K562 (cell line): ENCODE measurements around the gene GALNT16. TPM values are rescaled to one million over a fixed set of nuclear protein-coding genes. Genes with fewer than 3 reads are reported as not detected.
A peak's percentile ranks its signal among the peaks of the same experiment; 100 is the strongest.

Experiments
- AFF1 ChIP-seq, 2 experiments: fragments of 450-650 bp; IDR thresholded peaks; 2 replicates each; pipeline ENCODE4 v1.6.1; 2018; ENCODE audit warnings: mild to moderate bottlenecking in 2 of 2, low read depth in 1 of 2; ENCODE audit not compliant: partially characterized antibody in 2 of 2
- BRD9 ChIP-seq: fragments of 450-650 bp; IDR thresholded peaks from 2 replicates; pipeline ENCODE4 v1.6.1; 2018; ENCODE audit warnings: low read depth; ENCODE audit not compliant: partially characterized antibody
- ETS2 ChIP-seq: IDR thresholded peaks from 2 replicates; pipeline ENCODE4 v1.6.1; 2016; ENCODE audit warnings: borderline replicate concordance, missing genetic modification characterization, mild to moderate bottlenecking, moderate library complexity, missing compliant biosample characterization; ENCODE audit not compliant: poor library complexity, severe bottlenecking
- GMEB1 ChIP-seq: fragments of 250-450 bp; sonication (Bioruptor Pico); IDR thresholded peaks from 2 replicates; pipeline ENCODE4 v1.4.0; 2020; ENCODE audit warnings: mild to moderate bottlenecking
- GTF2A2 ChIP-seq: IDR thresholded peaks from 2 replicates; pipeline ENCODE4 v1.6.1; 2016; ENCODE audit warnings: mild to moderate bottlenecking, missing genetic modification characterization, missing compliant biosample characterization
- HDAC8 ChIP-seq: fragments of 450-650 bp; IDR thresholded peaks from 2 replicates; pipeline ENCODE4 v1.6.1; 2016; ENCODE audit warnings: mild to moderate bottlenecking, missing genetic modification characterization, moderate library complexity, missing compliant biosample characterization
- HDGF ChIP-seq: fragments of 450-650 bp; IDR thresholded peaks from 2 replicates; pipeline ENCODE4 v1.6.1; 2016
- HNRNPK ChIP-seq: fragments of 200-400 bp; formaldehyde crosslinking; IDR thresholded peaks from one replicate; pipeline ENCODE4 v1.6.1; 2018; ENCODE audit warnings: mild to moderate bottlenecking, low read depth, low read length; ENCODE audit not compliant: poor library complexity, severe bottlenecking
- KLF6 ChIP-seq: fragments of 250-450 bp; sonication (Bioruptor Pico); IDR thresholded peaks from 2 replicates; pipeline ENCODE4 v1.4.0; 2020; ENCODE audit warnings: mild to moderate bottlenecking, moderate library complexity, borderline replicate concordance
- MAZ ChIP-seq, 2 experiments: fragments of 450-650 bp in 1 of 2; sonication (generic) in 1 of 2; formaldehyde crosslinking; IDR thresholded peaks in 1 of 2; conservative IDR thresholded peaks in 1 of 2; 2 replicates each; pipeline versions ENCODE4 v1.4.0 to v1.5.0; 2020; ENCODE audit warnings: mild to moderate bottlenecking in 1 of 2, missing genetic modification reagents in 1 of 2
- MEF2A ChIP-seq: IDR thresholded peaks from 2 replicates; pipeline ENCODE4 v1.6.1; 2011; ENCODE audit warnings: low read depth, mild to moderate bottlenecking, low read length, moderate library complexity; ENCODE audit not compliant: control insufficient read depth
- NEUROD1 ChIP-seq: fragments of 150-350 bp; IDR thresholded peaks from 2 replicates; pipeline ENCODE4 v1.6.1; 2014; ENCODE audit warnings: borderline replicate concordance, low read length, low read depth; ENCODE audit not compliant: partially characterized antibody
- NR0B1 ChIP-seq: fragments of 450-650 bp; IDR thresholded peaks from one replicate; pipeline ENCODE4 v1.6.1; 2018; ENCODE audit warnings: mild to moderate bottlenecking, moderate library complexity; ENCODE audit not compliant: partially characterized antibody
- NUFIP1 ChIP-seq: fragments of 450-650 bp; IDR thresholded peaks from 2 replicates; pipeline ENCODE4 v1.6.1; 2018; ENCODE audit not compliant: partially characterized antibody
- RBM14 ChIP-seq: fragments of 200-400 bp; formaldehyde crosslinking; IDR thresholded peaks from 2 replicates; pipeline ENCODE4 v1.6.1; 2018; ENCODE audit warnings: low read depth, mild to moderate bottlenecking, low read length, moderate library complexity, borderline replicate concordance; ENCODE audit not compliant: insufficient read depth
- RBM25 ChIP-seq: fragments of 200-400 bp; formaldehyde crosslinking; IDR thresholded peaks from 2 replicates; pipeline ENCODE4 v1.6.1; 2018; ENCODE audit warnings: low read length, low read depth, moderate library complexity; ENCODE audit not compliant: severe bottlenecking
- XRCC4 ChIP-seq: IDR thresholded peaks from one replicate; pipeline ENCODE4 v1.6.1; 2011; ENCODE audit not compliant: insufficient read depth, insufficient read length; ENCODE audit errors: extremely low read depth
- ZNF644 ChIP-seq: fragments of 200-800 bp; sonication (Bioruptor generic); IDR thresholded peaks from 2 replicates; pipeline ENCODE4 v1.6.1; 2016; ENCODE audit warnings: low read depth, missing genetic modification characterization, missing compliant biosample characterization
- polyA plus RNA-seq, 8 experiments: library from polyadenylated mRNA; depleted of rRNA in 4 of 8; stranded (reverse) in 5 of 8; unstranded in 3 of 8; fragments of >200 nt; fragmentation: Nextera tagmentation in 2 of 8; fragmentation: Illumina TruSeq in 1 of 8; extraction: Ambion mirVana in 2 of 8; extraction: Trizol in 1 of 8; gene quantifications; 2 replicates each; pipeline versions ENCODE4 v1.2.1 to v1.2.3, GENCODE V29; 2011 to 2014; ENCODE audit warnings: inconsistent platforms in 1 of 8, missing spikeins in 1 of 8
- total RNA-seq, 7 experiments: library from RNA; depleted of rRNA in 6 of 7; stranded (reverse); fragments of >200 nt in 6 of 7; fragmentation: Illumina TruSeq in 2 of 7; extraction: Trizol in 2 of 7; gene quantifications; 2 replicates each; pipeline versions ENCODE4 v1.2.1 to v1.2.3, GENCODE V29; 2011 to 2021; ENCODE audit warnings: low replicate concordance in 1 of 7

GALNT16 gene
- total and polyA plus RNA-seq, 9 of the 15 experiments (the other 6 are each of a cell fraction or from before 2014, with no cell fraction given), result not detected

GRCh38 chr14:69398053-69398817 lies 138.3 kb downstream of the GALNT16 start, which contains the start of the genes ERH and SLC39A9 (continued):
- TF ChIP-seq NR0B1 (no peak), XRCC4 (no peak), BRD9 (no peak), GTF2A2 (no peak), NEUROD1 (no peak), RBM25 (peak; percentile 39), NUFIP1 (no peak), MAZ (CRISPR knock-in tag; conservative IDR thresholded peaks at IDR 0.05 in 1 of 2, IDR thresholded peaks at IDR 0.05 in 1 of 2) (peak; percentile 31 to 42; a peak in 1 of 4 replicates), HNRNPK (no peak), RBM14 (no peak), ETS2 (no peak), ZNF644 (tag) (peak; percentile 93), GMEB1 (CRISPR knock-in tag) (peak; percentile 52), MEF2A (no peak), KLF6 (CRISPR knock-in tag) (no peak), HDGF (no peak), AFF1 (IDR thresholded peaks at IDR 0.05; ENCODE audit: low read depth in 1 of 2, partially characterized antibody in 2 of 2) (no peak), HDAC8 (tag) (peak; percentile 84; the same call in 1 of the 2 replicates)
